GM18951 (cell line): Measurements from ENCODE around the gene HES6.

Experiments
- POLR2A ChIP-seq: IDR thresholded peaks from 4 replicates; pipeline ENCODE4 v1.6.1; 2011; ENCODE audit warnings: mild to moderate bottlenecking; ENCODE audit not compliant: insufficient read length, insufficient read depth; ENCODE audit errors: extremely low read depth
- in situ Hi-C: fragments of 300-500 bp; cut with MboI; formaldehyde crosslinking; loops from one replicate; pipeline ENCODE4 v1.12.0; 2022; ENCODE audit warnings: low sequenced_read_pairs, mixed read lengths, inconsistent platforms; ENCODE audit not compliant: unreplicated experiment

The HES6 gene

GRCh38 chr2:238242731-238243495, 3.1 kb upstream of the HES6 start:
- TF ChIP-seq POLR2A = no peak
- in situ Hi-C loops = no loop called here

- in situ Hi-C loops = no loop called here
- TF ChIP-seq POLR2A = no peak
These were observed 2.1 kb upstream of the HES6 start for GRCh38 chr2:238241970-238242369.

- no peak for TF ChIP-seq POLR2A
- in situ Hi-C loops = no loop called here
These were observed 1.2 kb upstream of the HES6 start for GRCh38 chr2:238240757-238241711.

- in situ Hi-C loops = no loop called here
- TF ChIP-seq POLR2A = no peak
These were observed 335 bp downstream of the HES6 start for GRCh38 chr2:238239543-238239862.

GRCh38 chr2:238238766-238239542, 884 bp downstream of the HES6 start:
- TF ChIP-seq POLR2A = no peak
- in situ Hi-C loops = no loop called here

GRCh38 chr2:238238311-238238765, 1.5 kb downstream of the HES6 start:
- no peak for TF ChIP-seq POLR2A
- in situ Hi-C loops = no loop called here

GRCh38 chr2:238237431-238238135, 2.3 kb downstream of the HES6 start:
- no peak for TF ChIP-seq POLR2A
- in situ Hi-C loops = no loop called here

- no peak for TF ChIP-seq POLR2A
- in situ Hi-C loops = no loop called here
These were observed 3.3 kb downstream of the HES6 start for GRCh38 chr2:238236571-238236970.

GRCh38 chr2:238235856-238236255, 4.0 kb downstream of the HES6 start:
- TF ChIP-seq POLR2A = no peak
- in situ Hi-C loops = no loop called here

GRCh38 chr2:238235331-238235732, 4.5 kb downstream of the HES6 start:
- in situ Hi-C loops = no loop called here
- TF ChIP-seq POLR2A = no peak

- TF ChIP-seq POLR2A = no peak
- in situ Hi-C loops = no loop called here
These were observed 6.2 kb downstream of the HES6 start for GRCh38 chr2:238233625-238234024.

- in situ Hi-C loops = no loop called here
- TF ChIP-seq POLR2A = no peak
These were observed 8.0 kb downstream of the HES6 start for GRCh38 chr2:238231809-238232208.
